Cardiac muscle cell (in vitro differentiated cells and primary cell): ENCODE measurements around the gene PLEK. TPM values are rescaled to one million over a fixed set of nuclear protein-coding genes. Genes with fewer than 3 reads are reported as not detected.
"Not testable (repeated sequence)": the region's sequence is repeated elsewhere in the genome, so short reads cannot be mapped to it uniquely, and the experiment has no call there.

Experiments
- DNase-seq, 2 donors: peaks; one replicate each; pipeline versions ENCODE4 v3.0.0 to v3.0.0-alpha.2; 2010 to 2017; ENCODE audit warnings: low read depth in 1 of 2, low spot score in 1 of 2
- H3K27ac ChIP-seq: fragments of 200-600 bp; sonication (generic); 2 replicates; pipeline ENCODE4 v1.5.1; 2016
- H3K27me3 ChIP-seq: fragments of 200-600 bp; sonication (generic); 2 replicates; pipeline ENCODE4 v1.6.0; 2016; ENCODE audit warnings: control low read depth
- H3K36me3 ChIP-seq: fragments of 200-600 bp; sonication (generic); 2 replicates; pipeline ENCODE4 v1.5.1; 2016; ENCODE audit warnings: control low read depth
- H3K4me1 ChIP-seq: fragments of 200-600 bp; sonication (generic); 2 replicates; pipeline ENCODE4 v1.8.1; 2017; ENCODE audit warnings: low read depth, mild to moderate bottlenecking, mixed run types
- H3K4me3 ChIP-seq: fragments of 200-600 bp; sonication (generic); 2 replicates; pipeline ENCODE4 v1.5.1; 2016; ENCODE audit warnings: mild to moderate bottlenecking
- H3K9me3 ChIP-seq: fragments of 200-600 bp; sonication (generic); 2 replicates; pipeline ENCODE4 v1.5.1; 2017; ENCODE audit warnings: low read depth, mild to moderate bottlenecking, control low read depth
- polyA plus RNA-seq: library from polyadenylated mRNA; unstranded; fragments of >200 nt; fragmentation: Nextera tagmentation; extraction: Ambion mirVana; gene quantifications from 2 replicates; pipeline ENCODE4 v1.2.1, GENCODE V29; 2016
- total RNA-seq: library from RNA; depleted of rRNA; stranded (reverse); fragments of >200 nt; gene quantifications from 2 replicates; pipeline ENCODE4 v1.2.3, GENCODE V29; 2016
- TF ChIP-seq, protein P1 (sequence below): IDR thresholded peaks from 2 replicates; pipeline ENCODE4 v1.5.1; 2012; ENCODE audit warnings: low read depth, mild to moderate bottlenecking, low read length

Gene PLEK
- total and polyA plus RNA-seq, 2 experiments from 2014 or later = not detected

DNA sequence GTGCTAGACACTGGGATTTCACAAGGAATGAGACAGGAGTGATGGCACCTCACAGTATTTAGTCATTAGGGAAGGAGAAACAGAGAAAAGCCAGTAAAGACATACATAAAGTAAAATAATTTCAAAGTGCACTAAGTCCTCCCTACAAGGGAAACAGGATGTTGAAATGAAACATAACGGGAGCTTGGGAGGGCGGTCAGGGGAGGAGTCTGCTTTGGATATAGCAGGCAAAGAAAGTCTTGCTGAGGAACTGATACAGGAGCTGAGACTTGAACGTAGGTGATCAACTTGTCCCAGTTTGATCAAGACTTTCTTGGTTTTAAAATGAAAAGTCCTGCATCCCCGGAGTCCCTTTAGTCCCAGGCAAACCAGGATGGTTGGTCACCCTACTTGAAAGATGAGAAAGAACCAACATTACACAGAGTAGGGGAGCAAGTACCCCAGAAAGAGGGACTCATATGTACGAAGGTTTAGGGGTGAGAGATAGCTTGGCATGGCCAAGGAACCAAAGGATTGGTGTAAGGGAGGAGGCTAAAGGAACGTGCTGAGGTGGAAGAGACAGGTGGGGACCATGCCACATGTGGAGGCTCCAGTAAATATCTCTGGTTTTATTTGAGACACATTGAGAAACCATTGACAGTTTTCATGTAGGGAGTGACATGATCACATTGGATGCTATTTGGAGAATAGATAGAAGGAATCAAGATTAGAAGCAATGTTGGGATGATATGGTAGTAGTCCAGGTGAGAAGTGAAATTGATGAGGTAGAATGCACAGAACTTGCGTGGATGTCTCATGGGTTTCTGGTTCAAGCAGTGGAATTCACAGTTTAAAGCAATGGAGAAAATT lies 73.6 kb downstream of the PLEK start:
- no peaks in the 10 kb centered on the region for H3K27me3 ChIP-seq
- peaks cover 3% of the 10 kb centered on the region for H3K9me3 ChIP-seq
- peak in 1 of 2 donors; percentile 40 for DNase-seq
- no peak overlapping the region for H3K27ac ChIP-seq
- TF ChIP-seq, protein P1, sequence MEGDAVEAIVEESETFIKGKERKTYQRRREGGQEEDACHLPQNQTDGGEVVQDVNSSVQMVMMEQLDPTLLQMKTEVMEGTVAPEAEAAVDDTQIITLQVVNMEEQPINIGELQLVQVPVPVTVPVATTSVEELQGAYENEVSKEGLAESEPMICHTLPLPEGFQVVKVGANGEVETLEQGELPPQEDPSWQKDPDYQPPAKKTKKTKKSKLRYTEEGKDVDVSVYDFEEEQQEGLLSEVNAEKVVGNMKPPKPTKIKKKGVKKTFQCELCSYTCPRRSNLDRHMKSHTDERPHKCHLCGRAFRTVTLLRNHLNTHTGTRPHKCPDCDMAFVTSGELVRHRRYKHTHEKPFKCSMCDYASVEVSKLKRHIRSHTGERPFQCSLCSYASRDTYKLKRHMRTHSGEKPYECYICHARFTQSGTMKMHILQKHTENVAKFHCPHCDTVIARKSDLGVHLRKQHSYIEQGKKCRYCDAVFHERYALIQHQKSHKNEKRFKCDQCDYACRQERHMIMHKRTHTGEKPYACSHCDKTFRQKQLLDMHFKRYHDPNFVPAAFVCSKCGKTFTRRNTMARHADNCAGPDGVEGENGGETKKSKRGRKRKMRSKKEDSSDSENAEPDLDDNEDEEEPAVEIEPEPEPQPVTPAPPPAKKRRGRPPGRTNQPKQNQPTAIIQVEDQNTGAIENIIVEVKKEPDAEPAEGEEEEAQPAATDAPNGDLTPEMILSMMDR = no peak
- H3K4me1 ChIP-seq = peaks cover 38% of the 10 kb centered on the region
- no peak overlapping the region for H3K4me3 ChIP-seq
- no peaks in the 10 kb centered on the region for H3K36me3 ChIP-seq

DNA sequence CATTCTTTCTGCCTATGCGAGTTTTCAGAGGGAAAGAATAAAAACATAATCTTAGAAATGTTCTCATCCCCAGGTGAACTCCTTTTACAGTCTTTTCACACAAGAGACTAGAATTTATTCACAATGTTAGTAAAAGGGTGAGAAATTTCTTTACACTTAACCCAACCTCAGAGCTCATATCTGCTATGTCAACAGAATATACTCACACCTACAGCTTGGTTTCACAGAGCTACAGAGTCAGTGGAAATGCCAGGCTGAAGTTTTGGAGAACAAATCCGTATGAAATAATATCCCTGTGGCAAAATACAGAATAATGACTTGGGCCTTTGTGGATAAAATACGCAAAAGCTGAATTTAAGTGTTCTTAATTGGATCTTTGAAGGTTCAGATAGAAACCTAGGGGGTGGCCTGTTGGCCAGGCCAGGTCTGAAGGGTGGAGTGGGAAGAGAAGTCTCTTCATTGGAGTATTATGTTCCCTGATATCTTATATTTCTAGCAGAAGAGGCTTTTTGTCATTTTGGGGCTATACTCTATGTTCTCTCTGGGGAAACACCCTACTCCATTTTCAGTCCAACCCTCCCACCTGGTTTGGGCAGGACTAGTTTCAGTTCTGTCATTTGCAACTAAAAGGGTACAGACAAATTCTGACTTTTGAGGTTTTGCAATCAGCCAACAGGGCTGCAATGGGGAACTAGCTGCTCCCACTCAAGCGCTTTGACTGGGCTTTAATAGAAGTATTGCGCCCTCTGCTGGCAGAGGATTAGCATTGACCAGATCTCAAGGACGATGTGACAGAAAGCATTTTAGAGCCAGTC lies 76.3 kb downstream of the PLEK start:
- no peaks in the 10 kb centered on the region for H3K27me3 ChIP-seq
- no peak overlapping the region for H3K4me3 ChIP-seq
- peak; percentile 93 to 96 for DNase-seq
- TF ChIP-seq, protein P1 = peak; percentile 83
- peaks cover 26% of the 10 kb centered on the region for H3K4me1 ChIP-seq
- peaks cover 3% of the 10 kb centered on the region for H3K9me3 ChIP-seq
- no peaks in the 10 kb centered on the region for H3K36me3 ChIP-seq
- peak overlapping the region; percentile 84 for H3K27ac ChIP-seq

DNA sequence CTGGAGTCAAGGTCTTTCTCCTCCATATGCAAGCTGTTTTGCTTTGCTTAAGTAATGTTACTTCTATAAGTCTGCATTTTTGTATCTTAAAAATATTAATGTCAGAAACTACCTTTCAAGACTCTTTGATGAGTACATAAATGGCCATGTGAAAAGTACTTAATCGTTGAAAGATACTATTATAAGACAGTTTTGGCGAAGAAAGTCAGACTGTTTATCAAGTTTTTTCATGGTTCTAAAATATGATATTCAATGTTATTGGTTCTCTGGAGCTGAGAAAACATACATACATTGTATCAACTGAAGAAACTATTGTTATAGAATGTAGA lies 76.9 kb downstream of the PLEK start:
- no peaks in the 10 kb centered on the region for H3K36me3 ChIP-seq
- TF ChIP-seq, protein P1 = no peak
- H3K27me3 ChIP-seq = no peaks in the 10 kb centered on the region
- peaks cover 21% of the 10 kb centered on the region for H3K4me1 ChIP-seq
- DNase-seq = no peak
- peaks cover 3% of the 10 kb centered on the region for H3K9me3 ChIP-seq
- H3K4me3 ChIP-seq = no peak overlapping the region
- H3K27ac ChIP-seq = no peak overlapping the region

DNA sequence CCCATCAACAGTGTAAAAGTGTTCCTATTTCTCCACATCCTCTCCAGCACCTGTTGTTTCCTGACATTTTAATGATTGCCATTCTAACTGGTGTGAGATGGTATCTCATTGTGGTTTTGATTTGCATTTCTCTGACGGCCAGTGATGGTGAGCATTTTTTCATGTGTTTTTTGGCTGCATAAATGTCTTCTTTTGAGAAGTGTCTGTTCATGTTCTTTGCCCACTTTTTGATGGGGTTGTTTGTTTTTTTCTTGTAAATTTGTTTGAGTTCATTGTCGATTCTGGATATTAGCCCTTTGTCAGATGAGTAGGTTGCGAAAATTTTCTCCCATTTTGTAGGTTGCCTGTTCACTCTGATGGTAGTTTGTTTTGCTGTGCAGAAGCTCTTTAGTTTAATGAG lies 81.3 kb downstream of the PLEK start:
- not testable (repeated sequence) for DNase-seq, H3K27ac ChIP-seq, H3K9me3 ChIP-seq, H3K4me3 ChIP-seq, H3K4me1 ChIP-seq, H3K27me3 ChIP-seq, H3K36me3 ChIP-seq

Other genes starting within 250 kb of the PLEK start
- gene PNO1, start 207.4 kb upstream of the PLEK start, total RNA-seq = 10.7 and 19.3 TPM in 2 replicates
- gene PNO1, start 207.4 kb upstream of the PLEK start, polyA plus RNA-seq = 18.5 and 22.6 TPM in 2 replicates
- 16.3 and 17.0 TPM in 2 replicates for gene PPP3R1, start 112.8 kb upstream of the PLEK start, total RNA-seq
- 2.3 and 4.4 TPM in 2 replicates for gene PPP3R1, start 112.8 kb upstream of the PLEK start, polyA plus RNA-seq
- 6.9 and 8.8 TPM in 2 replicates for gene CNRIP1, start 45.3 kb upstream of the PLEK start, total RNA-seq
- gene CNRIP1, start 45.3 kb upstream of the PLEK start, polyA plus RNA-seq = 9.3 and 14.3 TPM in 2 replicates
- 0.46 and 0.66 TPM in 2 replicates for gene FBXO48, start 102.0 kb downstream of the PLEK start, total RNA-seq
- gene FBXO48, start 102.0 kb downstream of the PLEK start, polyA plus RNA-seq = 0.50 and 1.3 TPM in 2 replicates
- gene APLF, start 102.3 kb downstream of the PLEK start, total RNA-seq = 4.3 and 5.9 TPM in 2 replicates
- 3.1 and 5.3 TPM in 2 replicates for gene APLF, start 102.3 kb downstream of the PLEK start, polyA plus RNA-seq